NCI-H69 (cell line): ENCODE data around the gene TUT1.

ENCODE experiments used
- DNase-seq: peaks from one replicate; lab custom pipeline; 2025; lab: John Stamatoyannopoulos, UW

TUT1 gene

DNA sequence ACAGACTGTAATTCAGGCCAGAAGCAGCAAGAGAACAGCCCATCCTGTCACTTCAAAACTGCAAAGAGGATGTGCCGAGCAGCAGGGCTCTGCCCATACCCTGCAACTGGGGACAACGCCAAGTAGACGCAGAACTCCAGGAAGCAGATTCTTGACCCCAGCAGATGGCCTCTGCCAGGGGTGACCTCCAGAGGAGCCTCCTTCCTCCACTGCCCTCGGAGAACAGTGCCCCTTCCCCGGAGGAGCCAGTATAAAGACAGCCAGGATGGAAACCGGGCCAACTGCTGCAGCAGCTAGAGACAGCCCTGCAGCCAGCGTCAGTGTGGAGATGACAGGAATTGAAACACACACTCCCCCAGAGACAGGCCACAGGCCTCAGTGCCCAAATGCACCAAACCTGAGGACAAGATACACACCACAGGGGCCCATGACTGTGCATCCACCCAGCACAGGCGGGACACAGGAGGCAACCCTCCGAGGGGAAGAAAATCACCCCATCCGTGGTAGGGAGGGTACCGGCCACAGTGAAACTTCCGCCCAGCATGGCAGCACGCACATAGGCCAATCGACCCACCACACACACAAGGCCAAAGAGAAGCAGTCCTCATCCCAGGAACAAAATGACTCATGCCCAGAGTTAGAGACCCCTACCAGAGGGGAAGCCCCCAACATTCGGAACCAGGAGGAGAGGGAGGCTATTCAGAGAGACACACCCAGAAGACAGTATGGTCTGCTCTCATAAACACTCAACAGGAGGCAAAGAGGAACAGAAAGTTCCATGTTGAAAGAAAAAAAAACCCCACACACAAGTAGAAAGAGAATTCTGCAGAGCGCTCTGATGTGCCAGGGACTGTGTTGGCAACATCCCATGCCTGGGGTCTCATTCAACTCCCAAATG lies 50.3 kb downstream of the TUT1 start:
- DNase-seq = no peak

DNA sequence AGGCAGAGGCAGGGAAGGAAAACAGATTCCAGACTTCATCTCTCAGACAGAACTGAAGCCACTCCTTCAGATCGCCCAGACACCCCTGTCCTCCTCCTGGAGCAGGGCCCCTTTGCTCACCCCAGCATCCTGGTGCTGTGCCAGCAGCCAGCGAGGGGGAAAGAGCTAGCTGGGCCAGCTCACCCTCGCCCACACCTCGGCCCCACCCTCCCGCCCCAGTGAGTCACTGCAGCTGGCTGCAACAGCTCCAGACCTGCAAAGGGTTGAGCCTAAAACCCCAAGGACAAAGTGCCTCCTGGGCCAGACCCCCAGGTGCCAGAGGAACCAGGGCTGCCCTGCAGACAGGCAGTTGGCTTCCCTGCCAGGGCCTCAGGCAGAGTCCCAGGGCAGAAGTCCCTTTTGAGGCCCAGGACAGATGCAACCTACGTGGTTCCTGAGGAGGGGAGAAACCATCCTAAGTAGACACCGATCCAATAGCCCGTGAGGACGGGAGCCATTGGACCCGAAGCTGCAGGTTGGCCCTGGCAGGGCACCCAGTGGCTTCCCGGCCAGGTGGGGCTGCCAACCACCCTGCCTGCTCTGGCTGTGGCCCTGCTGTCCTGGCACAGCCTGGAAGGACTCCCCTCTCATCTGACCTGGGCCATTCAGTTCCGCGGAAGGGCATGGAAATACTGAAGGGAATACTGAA lies 51.9 kb downstream of the TUT1 start:
- DNase-seq = peak; percentile 94

DNA sequence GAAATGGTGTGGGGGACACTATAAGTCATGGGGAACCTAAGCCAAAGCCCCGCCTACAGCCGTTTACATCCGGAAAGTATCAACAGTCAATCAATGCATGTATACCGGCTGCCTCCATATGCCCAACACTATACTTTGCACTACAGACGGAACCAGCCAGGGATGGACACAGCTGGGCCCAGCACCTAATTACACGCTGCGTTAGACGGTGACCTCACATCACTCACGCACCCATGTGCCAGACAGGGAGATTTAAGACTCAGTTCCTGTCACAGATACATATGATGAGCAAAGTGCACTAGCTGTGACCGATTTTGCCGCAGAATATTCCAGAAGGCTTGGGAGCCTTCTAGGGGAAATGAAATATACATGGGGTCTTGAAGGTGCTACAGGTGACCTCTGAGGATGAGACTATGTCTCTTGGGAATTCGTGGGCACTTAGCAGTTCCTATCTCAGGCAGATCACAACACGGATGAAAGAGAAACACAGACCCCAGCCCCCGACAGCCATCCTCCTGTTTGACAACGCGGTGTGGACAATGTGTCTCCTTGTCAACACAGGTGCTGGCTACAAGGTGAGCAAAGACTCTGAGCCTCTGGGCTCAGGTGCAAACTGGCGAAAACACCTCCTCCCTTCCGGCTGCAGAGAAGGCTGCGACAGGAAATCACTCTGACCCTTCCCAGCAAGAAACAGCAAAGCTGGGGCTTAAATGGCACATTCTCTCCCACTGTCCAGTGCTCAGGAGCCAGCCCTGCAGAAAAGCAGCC lies 52.7 kb downstream of the TUT1 start:
- DNase-seq = peak; percentile 94

DNA sequence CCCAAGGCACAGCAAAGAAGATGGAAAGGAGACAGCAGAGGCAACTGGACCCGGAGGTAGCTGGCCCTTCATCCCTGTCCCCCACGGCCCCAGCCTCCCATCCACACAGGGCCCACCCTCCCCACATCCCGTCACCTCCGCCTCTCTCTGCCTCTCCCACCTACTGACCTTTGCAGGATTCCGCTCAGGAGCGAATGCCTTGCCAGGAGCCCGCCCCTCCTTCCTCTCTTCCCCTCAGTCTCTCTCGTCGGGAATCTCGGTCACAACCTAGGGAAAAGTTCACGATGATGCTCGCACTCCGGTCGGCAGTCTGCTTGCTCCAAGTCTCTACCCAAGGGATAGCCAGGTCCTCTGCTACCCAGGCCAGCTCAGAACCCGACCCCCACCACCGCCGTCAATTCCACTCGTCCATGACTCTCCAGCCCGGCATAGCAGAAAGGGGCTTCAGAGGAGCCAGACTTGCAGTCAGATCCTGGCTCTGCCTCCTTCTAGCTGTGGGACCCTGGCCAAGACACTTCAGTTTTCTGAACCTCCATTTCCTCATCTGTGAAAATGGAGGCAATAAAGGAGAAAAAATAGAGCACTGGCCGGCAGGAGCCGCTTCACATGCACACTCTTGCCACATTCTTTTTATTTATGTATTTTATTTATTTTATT lies 54.9 kb downstream of the TUT1 start:
- DNase-seq = peak; percentile 44

DNA sequence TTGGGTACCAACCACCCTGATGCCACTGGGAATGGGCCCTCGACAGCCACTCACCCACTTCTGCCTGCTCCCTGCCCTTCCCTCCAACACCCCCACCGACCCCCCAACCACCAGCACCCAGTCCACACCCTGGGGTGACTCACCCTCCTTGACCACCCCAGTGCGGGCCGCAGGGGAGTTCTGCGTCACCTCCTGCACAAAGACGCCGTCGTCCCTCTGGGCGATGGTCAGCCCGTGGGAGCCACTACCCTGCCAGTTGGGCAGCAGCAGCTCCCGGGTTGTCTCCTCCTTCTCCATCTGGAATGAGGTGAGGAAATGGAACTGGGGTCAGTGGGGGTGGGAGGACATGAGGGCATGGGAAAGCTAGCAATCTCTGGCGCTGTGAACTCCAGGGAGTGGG lies 55.5 kb downstream of the TUT1 start:
- DNase-seq = peak; percentile 59

DNA sequence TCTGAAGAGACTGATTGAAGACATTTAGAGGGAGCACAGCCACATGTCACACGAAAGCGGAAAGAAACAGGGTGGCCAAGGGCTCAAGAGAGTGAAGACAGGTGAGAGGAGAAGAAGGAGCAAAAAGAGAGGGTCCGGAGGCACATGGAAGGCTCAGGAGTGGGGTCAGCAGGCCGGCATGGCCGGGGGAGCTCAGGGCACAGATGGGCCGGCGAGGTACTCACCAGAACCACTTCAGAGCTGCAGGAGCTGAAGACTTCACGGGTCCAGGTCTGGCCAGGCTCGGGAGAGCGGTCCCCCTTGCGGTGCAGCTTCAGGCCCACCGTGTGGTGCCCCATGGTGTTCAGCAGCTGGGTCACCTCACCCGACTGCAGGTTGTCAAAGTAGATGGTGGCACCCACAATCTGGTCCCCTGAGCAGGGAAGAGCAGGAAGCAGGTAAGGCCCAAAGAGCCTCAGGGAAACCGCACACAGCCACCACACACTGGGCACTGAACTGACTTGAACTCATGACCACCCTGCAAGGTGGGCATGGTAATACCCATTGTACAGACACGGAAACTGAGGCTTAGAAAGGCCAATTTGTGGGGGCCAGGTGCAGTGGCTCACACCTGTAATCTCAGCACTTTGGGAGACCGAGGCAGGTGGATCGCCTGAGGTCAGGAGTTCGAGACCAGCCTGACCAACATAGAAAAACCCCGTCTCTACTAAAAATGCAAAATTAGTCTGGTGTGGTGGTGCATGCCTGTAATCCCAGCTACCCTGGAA lies 56.4 kb downstream of the TUT1 start:
- DNase-seq = no peak

DNA sequence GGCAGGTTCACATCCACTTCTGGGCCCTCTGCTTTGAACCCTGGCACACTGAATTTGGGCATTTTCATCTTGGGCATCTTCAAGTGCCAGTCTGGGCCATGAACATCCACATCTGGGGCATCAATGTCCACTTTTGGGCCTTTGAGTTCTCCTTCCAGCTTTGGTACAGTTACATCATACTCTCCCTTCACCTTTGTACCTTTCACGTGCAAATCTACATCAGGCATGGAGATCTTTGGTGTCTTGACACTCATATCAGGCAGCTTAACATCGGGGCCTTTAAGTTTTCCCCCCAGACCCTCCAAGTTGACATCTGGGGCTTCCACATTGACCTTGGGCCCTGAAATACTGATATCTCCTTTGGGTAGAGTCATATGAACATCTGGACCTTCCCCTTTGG lies 59.2 kb downstream of the TUT1 start:
- DNase-seq = no peak
